Mesendoderm (in vitro differentiated cells): ENCODE data around the gene DPYD.

Source experiments
- DNase-seq: peaks from one replicate; pipeline ENCODE4 v3.0.0; 2013
- H2AK5ac ChIP-seq: 2 replicates; pipeline ENCODE4 v1.6.1; 2013; ENCODE audit warnings: low read length, inconsistent platforms
- H2BK120ac ChIP-seq: 2 replicates; pipeline ENCODE4 v1.6.1; 2013; ENCODE audit warnings: low read depth, mild to moderate bottlenecking, low read length, moderate library complexity, mixed read lengths
- H2BK15ac ChIP-seq: replicated peaks from 2 replicates; pipeline ENCODE4 v1.6.1; 2013; ENCODE audit warnings: low read depth, mild to moderate bottlenecking, moderate library complexity
- H2BK5ac ChIP-seq: 2 replicates; pipeline ENCODE4 v1.6.1; 2013; ENCODE audit warnings: low read length, inconsistent platforms
- H3K18ac ChIP-seq: 2 replicates; pipeline ENCODE4 v1.6.1; 2013; ENCODE audit warnings: mild to moderate bottlenecking, low read length, mixed read lengths
- H3K23ac ChIP-seq: one replicate; pipeline ENCODE4 v1.6.1; 2013; ENCODE audit warnings: low read length
- H3K27ac ChIP-seq: 2 replicates; pipeline ENCODE4 v1.5.1; 2013; ENCODE audit warnings: low read depth, mild to moderate bottlenecking, inconsistent platforms, low read length, moderate library complexity
- H3K27me3 ChIP-seq: 2 replicates; pipeline ENCODE4 v1.6.1; 2013; ENCODE audit warnings: low read length, control low read depth, mild to moderate bottlenecking, inconsistent platforms; ENCODE audit not compliant: insufficient read depth, poor library complexity
- H3K36me3 ChIP-seq: 2 replicates; pipeline ENCODE4 v1.6.1; 2013; ENCODE audit warnings: low read length, inconsistent platforms; ENCODE audit not compliant: control insufficient read depth, insufficient read depth
- H3K4ac ChIP-seq: one replicate; pipeline ENCODE4 v1.6.1; 2013; ENCODE audit warnings: low read depth, mild to moderate bottlenecking, low read length, moderate library complexity
- H3K4me1 ChIP-seq: 2 replicates; pipeline ENCODE4 v1.6.1; 2013; ENCODE audit warnings: low read depth, low read length, inconsistent platforms; ENCODE audit not compliant: control insufficient read depth
- H3K4me2 ChIP-seq: 2 replicates; pipeline ENCODE4 v1.6.1; 2013; ENCODE audit warnings: low read length
- H3K4me3 ChIP-seq: 2 replicates; pipeline ENCODE4 v1.5.1; 2013; ENCODE audit warnings: mild to moderate bottlenecking, low read length
- H3K56ac ChIP-seq: one replicate; pipeline ENCODE4 v1.6.1; 2013; ENCODE audit warnings: low read length
- H3K79me1 ChIP-seq: 2 replicates; pipeline ENCODE4 v1.6.1; 2013; ENCODE audit warnings: low read length, inconsistent platforms
- H3K79me2 ChIP-seq: 2 replicates; pipeline ENCODE4 v1.6.1; 2013; ENCODE audit warnings: mild to moderate bottlenecking, low read length; ENCODE audit not compliant: control insufficient read depth, insufficient read depth
- H3K9ac ChIP-seq: 2 replicates; pipeline ENCODE4 v1.6.1; 2013; ENCODE audit warnings: low read length, inconsistent platforms
- H4K5ac ChIP-seq: one replicate; pipeline ENCODE4 v1.6.1; 2013; ENCODE audit warnings: low read length
- H4K8ac ChIP-seq: one replicate; pipeline ENCODE4 v1.6.1; 2013; ENCODE audit warnings: low read depth, mild to moderate bottlenecking, control low read depth, low read length, moderate library complexity
- WGBS: extraction: QIAGEN DNeasy Blood & Tissue Kit; methylation state at CpG from one replicate; pipeline ENCODE4 v1.1.7; 2013; ENCODE audit warnings: low lambda C conversion rate, missing lambda C conversion rate; ENCODE audit not compliant: insufficient coverage; ENCODE audit errors: extremely low coverage; 5-methylcytosine and 5-hydroxymethylcytosine counted together

The DPYD gene

DNA sequence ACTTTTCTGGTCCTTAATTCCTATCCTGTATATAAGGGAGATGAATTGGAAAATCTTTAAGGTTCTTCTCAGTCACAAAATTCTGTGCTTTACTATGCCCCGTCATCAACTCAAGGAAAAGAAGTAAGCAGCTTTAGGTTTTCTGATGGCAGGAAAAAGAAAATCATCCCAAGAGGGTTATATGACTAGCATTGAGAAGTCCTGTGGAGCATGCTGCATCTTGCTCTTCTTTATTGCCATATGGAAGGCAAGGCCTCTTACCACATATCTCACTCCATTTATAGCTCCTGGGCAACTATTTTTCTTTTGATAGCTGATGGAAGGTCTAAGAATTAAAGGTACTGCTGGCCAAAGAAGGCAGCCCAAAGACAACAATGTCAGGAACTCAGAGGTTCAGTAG is 552.5 kb downstream of the DPYD start:
- H4K8ac ChIP-seq, result no peak overlapping the region
- no peak overlapping the region for H3K23ac ChIP-seq
- no peak overlapping the region for H3K9ac ChIP-seq
- H2BK15ac ChIP-seq, result no peak overlapping the region
- no peak overlapping the region for H2AK5ac ChIP-seq
- H3K18ac ChIP-seq, result no peak overlapping the region
- no peak overlapping the region for H3K56ac ChIP-seq
- WGBS, result no CpG with 5 or more reads among the region's 1 CpG
- no peak overlapping the region for H4K5ac ChIP-seq
- no peaks in the 10 kb centered on the region for H3K36me3 ChIP-seq
- H3K27me3 ChIP-seq, result no peaks in the 10 kb centered on the region
- no peak overlapping the region for H2BK120ac ChIP-seq
- H3K4me3 ChIP-seq, result no peak overlapping the region
- H3K79me1 ChIP-seq, result no peaks in the 10 kb centered on the region
- no peaks in the 10 kb centered on the region for H3K4me1 ChIP-seq
- H3K4ac ChIP-seq, result no peak overlapping the region
- H2BK5ac ChIP-seq, result no peak overlapping the region
- H3K27ac ChIP-seq, result no peak overlapping the region
- H3K79me2 ChIP-seq, result no peaks in the 10 kb centered on the region
- H3K4me2 ChIP-seq, result no peak overlapping the region
- DNase-seq, result no peak

- H3K4me3 ChIP-seq, result no peak overlapping the region
- H3K36me3 ChIP-seq, result no peaks in the 10 kb centered on the region
- no peak for DNase-seq
- no peaks in the 10 kb centered on the region for H3K79me1 ChIP-seq
- no peak overlapping the region for H3K27ac ChIP-seq
- H3K4me2 ChIP-seq, result no peak overlapping the region
- H4K8ac ChIP-seq, result no peak overlapping the region
- H3K4me1 ChIP-seq, result no peaks in the 10 kb centered on the region
- H3K4ac ChIP-seq, result no peak overlapping the region
- no peak overlapping the region for H4K5ac ChIP-seq
- no peak overlapping the region for H3K9ac ChIP-seq
- H2BK15ac ChIP-seq, result no peak overlapping the region
- H2AK5ac ChIP-seq, result no peak overlapping the region
- no peaks in the 10 kb centered on the region for H3K27me3 ChIP-seq
- H3K56ac ChIP-seq, result no peak overlapping the region
- no CpG with 5 or more reads among the region's 3 CpGs for WGBS
- no peak overlapping the region for H3K18ac ChIP-seq
- no peak overlapping the region for H3K23ac ChIP-seq
- H2BK5ac ChIP-seq, result no peak overlapping the region
- no peak overlapping the region for H2BK120ac ChIP-seq
- H3K79me2 ChIP-seq, result no peaks in the 10 kb centered on the region
These were observed 553.9 kb downstream of the DPYD start for GRCh38 chr1:97366984-97367383.

GRCh38 chr1:97365026-97365425 is 555.8 kb downstream of the DPYD start:
- H3K4ac ChIP-seq, result no peak overlapping the region
- H3K36me3 ChIP-seq, result no peaks in the 10 kb centered on the region
- H3K27me3 ChIP-seq, result no peaks in the 10 kb centered on the region
- no peak overlapping the region for H4K5ac ChIP-seq
- no peak overlapping the region for H3K56ac ChIP-seq
- no peaks in the 10 kb centered on the region for H3K79me2 ChIP-seq
- H2BK120ac ChIP-seq, result no peak overlapping the region
- H3K27ac ChIP-seq, result no peak overlapping the region
- no peak overlapping the region for H3K4me3 ChIP-seq
- H3K23ac ChIP-seq, result no peak overlapping the region
- H3K4me2 ChIP-seq, result no peak overlapping the region
- WGBS, result no CpG with 5 or more reads among the region's 4 CpGs
- H2AK5ac ChIP-seq, result no peak overlapping the region
- H2BK15ac ChIP-seq, result no peak overlapping the region
- no peak overlapping the region for H2BK5ac ChIP-seq
- H3K18ac ChIP-seq, result no peak overlapping the region
- H3K9ac ChIP-seq, result no peak overlapping the region
- no peak for DNase-seq
- no peaks in the 10 kb centered on the region for H3K79me1 ChIP-seq
- H4K8ac ChIP-seq, result no peak overlapping the region
- H3K4me1 ChIP-seq, result no peaks in the 10 kb centered on the region

- no peak overlapping the region for H3K4me3 ChIP-seq
- H2BK5ac ChIP-seq, result no peak overlapping the region
- no peak overlapping the region for H3K18ac ChIP-seq
- no peak overlapping the region for H3K9ac ChIP-seq
- H3K23ac ChIP-seq, result no peak overlapping the region
- H2BK120ac ChIP-seq, result no peak overlapping the region
- no peak overlapping the region for H3K4ac ChIP-seq
- H3K27ac ChIP-seq, result no peak overlapping the region
- no peak for DNase-seq
- no peak overlapping the region for H4K8ac ChIP-seq
- no peaks in the 10 kb centered on the region for H3K36me3 ChIP-seq
- H3K79me1 ChIP-seq, result no peaks in the 10 kb centered on the region
- H3K4me1 ChIP-seq, result no peaks in the 10 kb centered on the region
- H3K56ac ChIP-seq, result no peak overlapping the region
- H3K79me2 ChIP-seq, result no peaks in the 10 kb centered on the region
- H3K27me3 ChIP-seq, result no peaks in the 10 kb centered on the region
- no peak overlapping the region for H4K5ac ChIP-seq
- H2AK5ac ChIP-seq, result no peak overlapping the region
- no peak overlapping the region for H3K4me2 ChIP-seq
- no peak overlapping the region for H2BK15ac ChIP-seq
These were observed 556.7 kb downstream of the DPYD start for GRCh38 chr1:97364086-97364485.

GRCh38 chr1:97356309-97356708 is 564.5 kb downstream of the DPYD start:
- Histone ChIP-seq H3K79me2 (no peaks in the 10 kb centered on the region), H2BK120ac (no peak overlapping the region), H3K23ac (no peak overlapping the region)

GRCh38 chr1:97352936-97353382 is 567.9 kb downstream of the DPYD start:
- Histone ChIP-seq H3K27ac (no peak overlapping the region), H3K79me2 (no peaks in the 10 kb centered on the region), H3K79me1 (no peaks in the 10 kb centered on the region), H3K23ac (no peak overlapping the region), H3K56ac (no peak overlapping the region), H4K8ac (no peak overlapping the region), H3K4ac (no peak overlapping the region), H2AK5ac (no peak overlapping the region), H4K5ac (no peak overlapping the region), H2BK5ac (no peak overlapping the region), H3K9ac (no peak overlapping the region), H2BK15ac (no peak overlapping the region), H3K27me3 (no peaks in the 10 kb centered on the region), H2BK120ac (no peak overlapping the region), H3K4me2 (no peak overlapping the region), H3K36me3 (no peaks in the 10 kb centered on the region), H3K4me3 (no peak overlapping the region), H3K4me1 (no peaks in the 10 kb centered on the region), H3K18ac (no peak overlapping the region)
- no CpG with 5 or more reads among the region's 4 CpGs for WGBS
- DNase-seq, result no peak

More at GRCh38 chr1:97356309-97356708, 564.5 kb downstream of the DPYD start:
- Histone ChIP-seq H2BK15ac (no peak overlapping the region), H3K36me3 (no peaks in the 10 kb centered on the region), H3K79me1 (no peaks in the 10 kb centered on the region), H3K18ac (no peak overlapping the region), H3K9ac (no peak overlapping the region), H3K27me3 (no peaks in the 10 kb centered on the region), H3K4me1 (no peaks in the 10 kb centered on the region), H3K27ac (no peak overlapping the region), H4K5ac (no peak overlapping the region), H3K56ac (no peak overlapping the region), H2AK5ac (no peak overlapping the region), H2BK5ac (no peak overlapping the region), H4K8ac (no peak overlapping the region), H3K4me3 (no peak overlapping the region), H3K4me2 (no peak overlapping the region), H3K4ac (no peak overlapping the region)
- DNase-seq, result no peak
- no CpG with 5 or more reads among the region's 1 CpG for WGBS
